ENCODE measurements around the gene GRAMD1B.

The GRAMD1B gene

GRCh38 chr11:123594921-123595320 is 164.9 kb downstream of the GRAMD1B start:
- no peak for DNase-seq

DNA sequence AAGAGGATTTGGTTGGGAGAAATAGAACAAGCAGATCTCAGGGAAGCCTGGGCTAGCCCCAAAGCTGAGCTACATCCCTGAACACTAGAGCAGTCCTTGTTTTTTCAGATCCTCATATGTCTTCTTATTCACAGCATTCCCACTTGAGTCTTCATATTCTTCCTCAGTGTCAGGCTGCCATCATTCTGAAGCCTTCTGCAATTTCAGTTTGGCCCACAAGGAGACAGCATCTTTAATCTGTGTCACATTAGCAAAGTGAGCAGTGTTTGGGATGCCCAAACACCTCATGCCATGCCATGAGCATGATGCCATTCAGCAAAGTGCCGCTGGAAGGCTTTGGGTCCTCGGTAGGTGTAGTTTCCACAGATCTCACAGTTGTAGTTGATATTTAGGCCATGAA is 167.8 kb downstream of the GRAMD1B start:
- DNase-seq: no peak

GRCh38 chr11:123601136-123601535 is 171.1 kb downstream of the GRAMD1B start:
- DNase-seq: no peak

DNA sequence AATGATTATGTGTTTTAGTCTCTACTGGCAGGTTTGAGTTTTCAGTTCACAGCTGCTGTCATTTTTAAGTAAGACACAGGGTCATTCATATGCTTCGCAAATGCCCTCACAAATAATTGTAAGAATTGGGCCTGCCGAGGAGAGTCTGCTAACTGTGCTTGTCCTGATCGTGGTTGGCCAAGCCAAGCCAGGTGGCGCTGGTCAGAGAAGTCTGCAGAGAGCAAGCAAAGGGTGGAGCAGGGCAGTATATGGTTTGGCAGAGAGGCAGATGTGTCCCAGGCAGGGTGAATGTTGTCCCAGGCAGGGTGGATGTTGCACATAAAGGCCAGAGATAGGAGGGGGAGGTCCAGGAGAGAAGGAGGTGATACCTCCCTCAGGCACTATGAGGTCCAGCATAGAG is 171.7 kb downstream of the GRAMD1B start:
- DNase-seq: no peak

DNA sequence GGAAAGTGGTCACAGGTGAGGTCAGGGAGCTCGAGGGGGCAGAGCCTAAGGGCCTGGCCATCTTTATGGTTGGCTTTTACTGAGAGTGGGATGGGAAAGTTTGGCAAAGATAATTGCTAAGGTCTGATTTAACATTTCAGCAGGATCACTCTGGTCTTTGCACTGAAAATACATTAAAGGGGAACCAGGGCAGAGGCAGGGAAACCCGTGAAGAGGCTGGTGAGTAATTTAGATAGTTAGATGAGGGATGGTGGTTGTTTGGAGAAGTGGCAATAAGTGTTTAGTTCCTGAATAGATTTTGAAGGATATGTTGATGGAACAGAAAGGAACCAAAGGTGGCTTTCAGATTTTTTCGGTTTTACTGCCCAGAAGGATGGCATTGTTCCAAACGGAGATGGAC is 173.6 kb downstream of the GRAMD1B start:
- no peak for DNase-seq

DNA sequence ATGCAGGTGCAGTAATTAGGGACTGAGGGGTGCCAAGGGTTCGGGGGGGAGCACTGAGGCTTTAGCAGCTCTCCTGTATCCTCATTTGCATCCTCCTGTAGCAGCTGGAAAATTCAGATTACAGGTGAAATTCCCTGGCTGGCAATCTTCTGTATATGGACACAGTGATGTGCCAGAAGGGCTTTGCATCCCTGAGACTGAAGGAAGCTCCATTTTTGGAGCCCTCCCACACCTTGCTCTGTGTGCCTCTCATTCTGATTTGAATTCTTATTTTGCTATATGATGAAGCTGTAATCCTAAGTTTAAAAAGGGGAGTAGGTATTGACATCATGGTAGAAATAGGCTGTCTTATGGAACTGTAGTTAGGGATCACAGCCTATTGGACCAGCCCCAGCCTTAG is 177.7 kb downstream of the GRAMD1B start:
- no peak for DNase-seq

- no peak for DNase-seq
These were observed 178.3 kb downstream of the GRAMD1B start for GRCh38 chr11:123608371-123608770.

- DNase-seq: no peak
These were observed 178.9 kb downstream of the GRAMD1B start for GRCh38 chr11:123608945-123609344.

DNA sequence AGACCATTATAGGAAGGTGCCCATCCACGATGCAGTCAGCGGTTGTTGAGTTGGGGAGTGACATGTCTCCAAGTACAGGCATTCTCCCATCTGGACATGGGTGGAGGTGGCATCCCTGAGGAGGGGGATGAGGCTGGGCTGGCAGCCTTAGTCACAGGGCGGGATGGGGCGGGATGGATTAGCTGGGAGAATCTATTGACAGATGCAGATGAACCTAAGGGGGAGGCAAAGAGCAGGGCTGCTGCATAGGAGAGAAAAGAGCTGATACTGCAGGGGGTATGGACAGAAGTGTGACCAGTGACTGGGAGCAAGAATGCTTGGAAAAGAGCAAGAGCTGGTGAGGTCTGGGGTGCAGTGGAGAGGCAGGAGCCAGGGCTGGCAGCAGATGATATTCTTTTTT is 181.6 kb downstream of the GRAMD1B start:
- no peak for DNase-seq

DNA sequence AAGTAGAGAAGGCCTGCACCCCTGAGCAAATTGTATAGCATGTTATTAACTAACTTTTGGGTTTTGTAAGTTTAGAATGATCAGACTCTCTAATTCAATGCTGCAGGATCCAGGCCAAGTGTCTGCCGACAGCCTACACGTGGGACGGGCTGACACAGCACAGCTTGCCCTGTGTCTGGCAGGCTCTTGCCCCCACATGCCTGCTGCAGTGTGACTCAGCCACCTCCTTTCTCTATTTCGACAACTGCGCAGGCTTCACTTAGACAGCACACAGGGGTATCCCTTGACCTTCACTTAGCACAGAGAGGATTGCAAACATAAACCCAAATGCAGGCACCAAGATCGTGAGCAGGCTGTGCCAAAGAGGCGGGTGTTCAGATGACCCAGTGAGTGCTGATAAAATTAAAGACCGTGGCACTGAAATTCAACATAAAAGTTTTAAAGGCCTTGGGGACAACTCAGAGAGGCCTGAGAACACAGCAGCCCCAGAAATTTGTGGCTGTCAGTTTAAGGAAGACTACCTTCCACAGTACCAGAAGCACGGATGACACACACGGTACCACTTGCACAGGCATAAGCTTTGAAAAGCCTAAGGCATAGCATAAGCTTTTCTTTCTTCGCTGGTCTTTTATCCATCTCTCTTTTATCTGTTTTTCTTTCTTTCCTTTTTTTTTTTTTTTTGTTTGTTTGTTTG is 186.6 kb downstream of the GRAMD1B start:
- DNase-seq: no peak

- DNase-seq: no peak
These were observed 192.5 kb downstream of the GRAMD1B start for GRCh38 chr11:123622576-123622975.

DNA sequence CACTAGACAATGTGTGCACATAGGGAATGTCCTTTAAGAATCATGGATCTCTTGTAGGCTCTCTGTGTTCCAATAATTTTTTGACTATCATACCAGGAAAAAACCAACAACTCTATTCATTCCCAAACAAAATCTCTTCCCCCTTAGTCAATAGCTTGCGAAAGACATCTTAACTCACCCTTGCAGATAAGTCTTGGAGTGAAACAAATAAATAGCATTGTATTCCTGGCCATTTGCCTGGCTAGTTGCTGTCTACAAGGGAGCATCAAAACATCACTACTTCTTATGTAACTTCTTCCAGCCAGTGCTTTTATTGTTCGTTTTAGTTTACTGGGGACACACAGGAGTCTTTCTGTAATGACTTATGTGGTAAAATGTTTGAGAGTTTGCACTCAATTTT is 194.9 kb downstream of the GRAMD1B start:
- no peak for DNase-seq

GRCh38 chr11:123628936-123629683 is 199.0 kb downstream of the GRAMD1B start:
- DNase-seq: no peak

- DNase-seq: no peak
These were observed 200.1 kb downstream of the GRAMD1B start for GRCh38 chr11:123630126-123630608.

- DNase-seq: no peak
These were observed 210.0 kb downstream of the GRAMD1B start for GRCh38 chr11:123640029-123640428.

DNA sequence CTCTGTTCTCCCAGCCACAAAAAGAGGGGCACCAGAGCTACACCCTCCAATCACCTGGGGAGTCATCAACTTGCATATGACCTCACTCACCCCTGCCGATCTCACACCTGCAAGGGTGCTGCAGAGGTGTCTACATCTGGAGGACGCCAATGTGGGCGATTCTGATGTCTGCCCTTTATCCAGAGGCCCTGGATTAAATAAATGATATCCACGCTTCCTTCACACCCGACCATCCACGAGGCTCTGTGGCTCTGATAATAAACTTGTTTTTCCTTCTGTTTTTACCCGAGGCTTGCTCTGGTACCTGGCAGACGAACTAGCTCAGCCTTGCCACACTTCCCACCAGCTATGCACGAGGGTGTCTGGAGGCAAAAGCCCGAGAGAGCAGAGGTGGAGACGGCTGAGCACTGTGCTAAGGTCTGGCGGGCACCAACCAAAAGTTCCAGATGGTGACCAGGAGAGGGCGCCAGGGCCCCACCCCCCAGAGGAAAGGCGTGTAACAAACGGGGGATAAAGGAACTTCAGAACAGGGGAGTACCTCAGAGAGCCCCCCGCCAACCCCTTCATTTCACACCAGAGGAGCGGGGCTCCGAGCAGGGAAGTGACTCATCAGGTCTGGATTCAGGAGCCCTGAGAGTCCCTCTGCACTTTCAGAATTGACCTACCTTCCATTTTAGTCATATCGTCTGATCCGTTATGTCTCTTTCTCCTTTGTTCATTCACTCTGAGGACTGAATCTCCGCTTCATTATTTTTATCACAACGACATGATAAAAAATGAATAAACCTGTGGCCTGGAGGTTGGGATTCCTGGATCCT is 210.8 kb downstream of the GRAMD1B start:
- DNase-seq: no peak

- DNase-seq: no peak
These were observed 211.4 kb downstream of the GRAMD1B start for GRCh38 chr11:123641495-123641840.

DNA sequence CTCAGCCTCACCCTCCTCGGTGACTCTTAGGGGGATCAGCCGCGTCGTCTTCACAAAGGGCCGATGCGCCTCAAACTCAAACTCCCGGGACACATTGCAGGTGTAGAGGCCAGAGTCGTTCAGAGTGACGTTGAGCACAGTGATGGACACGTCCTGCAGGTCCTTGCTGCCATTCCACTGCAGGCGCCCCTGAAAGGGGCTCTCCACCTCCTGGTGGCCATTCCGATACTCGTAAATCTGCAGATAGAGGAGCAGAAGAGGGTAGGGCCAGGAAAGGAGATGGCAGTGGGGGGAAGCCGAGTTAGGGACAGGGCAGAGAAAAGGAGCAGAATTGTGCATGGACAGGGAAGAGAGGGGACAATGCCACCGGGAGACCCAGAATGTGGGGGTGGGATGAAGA is 212.4 kb downstream of the GRAMD1B start:
- no peak for DNase-seq

DNA sequence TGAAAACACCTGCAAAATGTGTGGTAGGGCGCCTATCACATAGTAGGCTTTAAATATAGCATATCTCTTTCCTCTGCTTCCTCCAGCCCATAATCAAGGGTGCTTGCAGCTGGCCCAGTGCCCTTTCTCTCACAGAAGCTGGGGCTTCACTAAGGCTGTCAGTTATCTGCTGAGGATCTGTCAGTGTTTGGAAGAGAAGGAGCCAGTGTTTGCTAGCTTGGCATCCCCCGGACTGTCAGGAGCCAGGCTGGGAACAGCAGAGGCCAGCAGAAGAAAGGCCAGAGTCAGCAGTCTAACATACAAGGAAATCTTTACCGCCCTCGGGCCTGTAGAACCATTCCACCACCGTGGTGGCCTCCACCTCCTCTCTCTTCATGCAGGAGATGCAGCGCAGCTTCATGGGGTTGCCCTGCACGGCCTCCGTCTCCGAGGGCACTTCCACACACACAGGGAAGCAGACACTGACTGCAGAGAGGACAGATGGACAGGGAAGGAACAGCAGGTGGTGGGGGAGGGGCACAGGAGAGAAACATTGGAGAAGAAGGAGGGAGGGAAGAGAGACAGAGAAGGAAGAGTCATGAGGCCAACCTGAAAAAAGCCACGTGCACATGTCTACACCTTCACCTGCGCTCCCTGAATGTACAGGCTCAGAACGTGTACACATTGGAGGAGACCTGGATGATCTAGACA is 215.4 kb downstream of the GRAMD1B start:
- no peak for DNase-seq

GRCh38 chr11:123650901-123651300 is 220.8 kb downstream of the GRAMD1B start:
- no peak for DNase-seq

DNA sequence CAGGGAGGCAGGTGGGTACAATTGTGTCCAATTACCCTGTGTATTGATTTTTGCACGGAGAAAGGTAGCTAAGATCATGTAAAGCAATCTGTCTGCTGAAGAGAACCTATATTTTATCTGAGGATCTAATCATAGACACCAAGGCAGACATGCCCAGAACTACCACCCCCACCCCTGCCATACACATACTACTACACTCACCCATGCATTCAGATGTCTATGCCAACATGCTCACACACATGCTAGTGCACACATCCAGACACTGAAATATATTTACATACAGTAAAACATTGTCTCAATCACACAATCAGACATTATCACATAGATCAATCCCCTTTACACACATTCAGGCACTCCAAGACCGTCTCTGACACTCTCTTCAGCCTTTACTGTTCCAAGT is 222.5 kb downstream of the GRAMD1B start:
- DNase-seq: no peak

- DNase-seq: no peak
These were observed 223.4 kb downstream of the GRAMD1B start for GRCh38 chr11:123653483-123653826.

Measured in NCI-H2081 treated with DMSO at 0.1 percent for 48 hours (cell line).